OCI-LY7 (cell line): Measurements from ENCODE around the gene CSTB. TPM values are rescaled to one million over a fixed set of nuclear protein-coding genes. Genes with fewer than 3 reads are reported as not detected.

Experiments used
- BruUV-seq: library from RNA; stranded (reverse); fragments of 400-500 nt; replicated peaks from 2 replicates; lab custom pipeline; 2021; lab: Mats Ljungman, UMichigan
- CTCF ChIA-PET: fragments of 300-600 bp; sonication (Branson Sonifier 250); formaldehyde crosslinking; loops from one replicate; lab custom pipeline; 2022; ENCODE audit warnings: antibody characterized with exemption; ENCODE audit not compliant: unreplicated experiment; lab: Charles Lee
- POLR2A ChIA-PET: fragments of 300-600 bp; sonication (Branson Sonifier 250); formaldehyde crosslinking; loops from one replicate; lab custom pipeline; 2022; ENCODE audit warnings: antibody characterized with exemption; lab: Charles Lee
- DNase-seq: peaks from one replicate; pipeline ENCODE4 v3.0.0-alpha.2; 2015; ENCODE audit warnings: low spot score
- H2AFZ ChIP-seq: fragments of 200-600 bp; sonication (generic), shearing (Covaris generic); 2 replicates; pipeline ENCODE4 v1.6.1; 2014; ENCODE audit warnings: mild to moderate bottlenecking, antibody characterized with exemption, low read length, moderate library complexity
- H3K27ac ChIP-seq: fragments of 200-600 bp; sonication (generic); 2 replicates; pipeline ENCODE4 v1.5.1; 2014; ENCODE audit warnings: mixed run types, low read depth, mild to moderate bottlenecking, moderate library complexity, low read length, inconsistent platforms; ENCODE audit not compliant: poor library complexity, severe bottlenecking
- H3K36me3 ChIP-seq: fragments of 200-600 bp; sonication (generic); 2 replicates; pipeline ENCODE4 v1.6.1; 2014; ENCODE audit warnings: mild to moderate bottlenecking, antibody characterized with exemption, low read length, moderate library complexity, mixed read lengths; ENCODE audit not compliant: insufficient read depth
- H3K4me1 ChIP-seq: fragments of 200-600 bp; sonication (generic); 2 replicates; pipeline ENCODE4 v1.5.1; 2014; ENCODE audit warnings: mild to moderate bottlenecking, low read length; ENCODE audit not compliant: insufficient read depth, poor library complexity, severe bottlenecking
- H3K4me2 ChIP-seq: fragments of 200-600 bp; sonication (generic); 2 replicates; pipeline ENCODE4 v1.6.1; 2014; ENCODE audit warnings: mild to moderate bottlenecking, low read length
- H3K4me3 ChIP-seq: fragments of 200-600 bp; sonication (generic); 2 replicates; pipeline ENCODE4 v1.5.1; 2014; ENCODE audit warnings: mild to moderate bottlenecking, low read depth, low read length; ENCODE audit not compliant: poor library complexity, severe bottlenecking
- H3K79me2 ChIP-seq: fragments of 200-600 bp; sonication (generic); 2 replicates; pipeline ENCODE4 v1.6.1; 2016; ENCODE audit warnings: low read depth, mild to moderate bottlenecking, low read length, moderate library complexity, mixed read lengths; ENCODE audit not compliant: insufficient read depth
- H3K9me2 ChIP-seq: fragments of 200-600 bp; sonication (generic); 2 replicates; pipeline ENCODE4 v1.6.1; 2016; ENCODE audit warnings: mild to moderate bottlenecking, low read length, mixed read lengths; ENCODE audit not compliant: insufficient read depth
- H3K9me3 ChIP-seq: fragments of 200-600 bp; sonication (generic); 2 replicates; pipeline ENCODE4 v1.6.1; 2014; ENCODE audit warnings: mild to moderate bottlenecking, mixed run types, low read length, mixed read lengths
- H4K20me1 ChIP-seq: fragments of 200-600 bp; sonication (generic); 2 replicates; pipeline ENCODE4 v1.6.1; 2014; ENCODE audit warnings: mild to moderate bottlenecking, antibody characterized with exemption, low read length, moderate library complexity, mixed read lengths; ENCODE audit not compliant: insufficient read depth
- CTCF ChIP-seq: fragments of 200-600 bp; sonication (generic); conservative IDR thresholded peaks from 2 replicates; pipeline ENCODE4 v1.5.1; 2014; ENCODE audit warnings: mild to moderate bottlenecking, antibody characterized with exemption, low read length, moderate library complexity, mixed read lengths
- EZH2phosphoT487 ChIP-seq: fragments of 200-600 bp; sonication (generic); IDR thresholded peaks from 2 replicates; pipeline ENCODE4 v1.6.1; 2018; ENCODE audit warnings: low read depth, borderline replicate concordance, mild to moderate bottlenecking, mixed run types, antibody characterized with exemption, low read length, moderate library complexity, mixed read lengths
- intact Hi-C: fragments of 100-400 bp; cut with micrococcal nuclease; formaldehyde crosslinking; loops from one replicate; pipeline ENCODE4 v1.10.0; 2022; ENCODE audit not compliant: unreplicated experiment
- total RNA-seq, 2 experiments: library from RNA; depleted of rRNA in 1 of 2; stranded (reverse); fragments of >200 nt in 1 of 2; shearing (Covaris generic) in 1 of 2; gene quantifications; 2 replicates each; pipeline ENCODE4 v1.2.3, GENCODE V29; 2014 to 2022

The CSTB gene
- total RNA-seq, 2 experiments from 2014 or later = 15.6 to 33.3 TPM

DNA sequence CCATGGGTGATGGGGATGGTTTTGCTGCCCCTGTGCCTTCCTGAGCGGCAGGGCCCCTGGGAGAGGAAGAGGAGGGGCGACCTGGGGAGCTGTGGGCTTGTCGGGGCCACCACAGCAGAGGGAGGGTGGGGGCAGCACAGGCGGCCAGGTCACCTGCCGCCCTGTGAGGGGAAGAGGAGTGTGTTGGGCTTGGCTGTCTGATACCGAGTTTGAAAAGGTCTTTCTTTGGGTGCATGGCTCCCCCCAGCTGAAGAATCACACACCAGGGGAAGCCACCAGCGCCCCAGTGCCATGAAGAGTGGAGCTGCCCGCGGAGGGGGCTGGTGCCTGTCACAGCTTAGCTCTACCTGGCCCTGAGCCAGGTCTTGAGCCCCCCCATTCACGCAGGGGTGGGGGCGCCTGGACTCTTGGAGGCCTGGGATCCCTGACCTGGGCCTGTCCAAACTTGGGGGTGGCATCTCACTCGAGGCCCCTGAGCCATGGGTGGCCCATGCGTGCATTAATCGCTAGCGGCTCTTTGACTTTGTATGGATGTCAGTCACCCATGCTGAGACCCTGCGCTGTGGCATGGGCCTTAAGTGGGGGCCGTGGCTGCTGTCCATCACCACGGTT, 26.4 kb downstream of the CSTB start:
- Histone ChIP-seq H3K79me2 (no peaks in the 10 kb centered on the region), H3K9me2 (no peaks in the 10 kb centered on the region), H3K4me1 (no peaks in the 10 kb centered on the region), H3K9me3 (no peaks in the 10 kb centered on the region), H3K27ac (no peak overlapping the region), H3K4me2 (no peak overlapping the region), H3K36me3 (peaks cover 22% of the 10 kb centered on the region), H3K4me3 (no peak overlapping the region), H4K20me1 (no peaks in the 10 kb centered on the region), H2AFZ (no peak overlapping the region)
- CTCF ChIA-PET = no interaction called here
- intact Hi-C loops = no loop called here
- BruUV-seq = no TSS peak
- no peak for TF ChIP-seq CTCF
- no peak for TF ChIP-seq EZH2phosphoT487
- POLR2A ChIA-PET = no interaction called here
- DNase-seq = no peak

- no peak overlapping the region for H3K4me3 ChIP-seq
- no peak overlapping the region for H2AFZ ChIP-seq
- H3K4me2 ChIP-seq = no peak overlapping the region
- peaks cover 22% of the 10 kb centered on the region for H3K36me3 ChIP-seq
- H3K4me1 ChIP-seq = no peaks in the 10 kb centered on the region
- CTCF ChIA-PET = no interaction called here
- no peaks in the 10 kb centered on the region for H4K20me1 ChIP-seq
- BruUV-seq = no TSS peak
- no peaks in the 10 kb centered on the region for H3K9me2 ChIP-seq
- TF ChIP-seq EZH2phosphoT487 = no peak
- no peak for TF ChIP-seq CTCF
- no peaks in the 10 kb centered on the region for H3K9me3 ChIP-seq
- POLR2A ChIA-PET = no interaction called here
- H3K27ac ChIP-seq = no peak overlapping the region
- no peak for DNase-seq
- no peaks in the 10 kb centered on the region for H3K79me2 ChIP-seq
- intact Hi-C loops = no loop called here
Observed at GRCh38 chr21:43748622-43749021, 27.5 kb downstream of the CSTB start.

DNA sequence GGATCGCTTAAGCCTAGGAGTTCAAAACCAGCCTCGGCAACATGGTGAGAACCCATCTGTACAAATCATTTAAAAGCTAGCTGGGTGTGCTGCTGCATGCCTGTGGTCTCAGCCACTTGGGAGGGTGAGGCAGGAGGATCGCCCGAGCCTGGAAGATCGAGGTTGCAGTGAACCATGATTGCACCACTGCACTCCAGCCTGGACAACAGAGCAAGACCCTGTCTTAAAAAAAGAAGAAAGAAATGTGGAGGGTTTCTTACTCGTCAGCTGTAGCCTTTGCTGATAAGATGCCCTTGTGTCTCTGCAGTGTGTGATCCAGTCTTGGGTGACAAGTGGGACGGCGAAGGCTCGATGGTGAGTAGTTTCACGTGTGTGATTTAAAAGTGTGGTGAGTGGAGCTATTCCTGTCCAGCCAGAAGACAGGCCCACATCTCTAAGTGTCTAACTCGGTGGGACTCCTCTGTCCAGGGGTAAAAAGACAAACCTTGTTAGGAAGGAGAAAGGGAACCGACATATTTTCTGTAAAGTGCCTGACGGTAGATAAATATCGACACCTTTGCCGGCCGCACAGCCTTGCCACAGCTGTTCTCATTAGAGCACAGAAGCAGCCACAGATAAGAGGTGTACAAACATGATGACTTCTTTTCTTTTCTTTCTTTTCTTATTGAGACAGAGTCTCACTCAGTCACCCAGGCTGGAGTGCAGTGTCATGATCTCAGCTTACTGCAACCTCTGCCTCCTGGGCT, 30.2 kb downstream of the CSTB start:
- no peak overlapping the region for H3K4me2 ChIP-seq
- no peaks in the 10 kb centered on the region for H3K9me3 ChIP-seq
- H3K27ac ChIP-seq = no peak overlapping the region
- no peak overlapping the region for H2AFZ ChIP-seq
- no peak overlapping the region for H3K4me3 ChIP-seq
- no TSS peak for BruUV-seq
- no peak for TF ChIP-seq EZH2phosphoT487
- TF ChIP-seq CTCF = no peak
- POLR2A ChIA-PET = no interaction called here
- H4K20me1 ChIP-seq = no peaks in the 10 kb centered on the region
- peaks cover 14% of the 10 kb centered on the region for H3K36me3 ChIP-seq
- H3K4me1 ChIP-seq = no peaks in the 10 kb centered on the region
- intact Hi-C loops = no loop called here
- DNase-seq = no peak
- H3K9me2 ChIP-seq = no peaks in the 10 kb centered on the region
- H3K79me2 ChIP-seq = no peaks in the 10 kb centered on the region
- CTCF ChIA-PET = no interaction called here
